Natural killer cell (primary cell): ENCODE measurements around the gene MBD5. TPM values are rescaled to one million over a fixed set of nuclear protein-coding genes. Genes with fewer than 3 reads are reported as not detected.

ENCODE experiments used
- ATAC-seq, 3 donors: fragments of 150-1000 bp in 2 of 3; fragments of 200-7000 bp in 1 of 3; cut with Tn5 transposase; 1 replicate in 1 of 3; 2 replicates in 2 of 3; pipeline ENCODE4 v1.10.0; 2021; ENCODE audit warnings: mild to moderate bottlenecking in 2 of 3, moderate library complexity in 2 of 3
- DNase-seq, 2 donors: peaks; one replicate each; pipeline versions ENCODE4 v3.0.0 to v3.0.0-alpha.2; 2013 to 2021; ENCODE audit warnings: mixed read lengths in 1 of 2
- H3K27ac ChIP-seq: one replicate; pipeline ENCODE4 v1.5.1; 2013; ENCODE audit warnings: mild to moderate bottlenecking, low read length
- H3K27me3 ChIP-seq: one replicate; pipeline ENCODE4 v1.6.1; 2013; ENCODE audit warnings: low read length; ENCODE audit not compliant: control insufficient read depth, insufficient read depth
- H3K36me3 ChIP-seq: one replicate; pipeline ENCODE4 v1.6.1; 2013; ENCODE audit warnings: low read length; ENCODE audit not compliant: control insufficient read depth, insufficient read depth
- H3K4me1 ChIP-seq: one replicate; pipeline ENCODE4 v1.6.1; 2013; ENCODE audit warnings: low read length; ENCODE audit not compliant: control insufficient read depth, insufficient read depth
- H3K4me3 ChIP-seq: one replicate; pipeline ENCODE4 v1.5.1; 2013; ENCODE audit warnings: low read length
- H3K9me3 ChIP-seq: one replicate; pipeline ENCODE4 v1.6.1; 2013; ENCODE audit warnings: low read length; ENCODE audit not compliant: control insufficient read depth, insufficient read depth
- H3K27ac Mint-ChIP-seq, 2 donors: one replicate each; pipeline ENCODE4 v1.8.0; 2022; ENCODE audit warnings: mild to moderate bottlenecking in 2 of 2, mixed read lengths in 2 of 2, moderate library complexity in 1 of 2
- H3K27me3 Mint-ChIP-seq, 2 donors: one replicate each; pipeline ENCODE4 v1.8.0; 2022; ENCODE audit warnings: low read depth in 2 of 2, mixed read lengths in 2 of 2
- H3K36me3 Mint-ChIP-seq: one replicate; pipeline ENCODE4 v1.8.0; 2022; ENCODE audit warnings: mixed read lengths
- H3K4me1 Mint-ChIP-seq, 2 donors: one replicate each; pipeline ENCODE4 v1.8.0; 2022; ENCODE audit warnings: mixed read lengths in 2 of 2
- H3K4me3 Mint-ChIP-seq: one replicate; pipeline ENCODE4 v1.8.0; 2022; ENCODE audit warnings: mild to moderate bottlenecking, moderate library complexity, mixed read lengths
- H3K9me3 Mint-ChIP-seq, 2 donors: one replicate each; pipeline ENCODE4 v1.8.0; 2022; ENCODE audit warnings: mixed read lengths in 2 of 2
- CTCF ChIP-seq: fragments of 200-600 bp; IDR thresholded peaks from one replicate; pipeline ENCODE4 v1.8.0; 2022; ENCODE audit warnings: antibody characterized with exemption
- WGBS: methylation state at CpG from one replicate; pipeline ENCODE4 v1.1.7; 2013; ENCODE audit warnings: missing lambda C conversion rate; ENCODE audit not compliant: insufficient coverage; 5-methylcytosine and 5-hydroxymethylcytosine counted together
- intact Hi-C: fragments of 100-400 bp; cut with micrococcal nuclease; formaldehyde crosslinking; loops from one replicate; pipeline ENCODE4 v1.14.2; 2022
- total RNA-seq, 4 donors: library from RNA; stranded (reverse); fragments of 120-200 nt in 1 of 4; gene quantifications; one replicate each; pipeline versions ENCODE4 v1.2.3 to v1.2.4, GENCODE V29; 2013 to 2022

The MBD5 gene
- total RNA-seq, 3 donors from 2014 or later (not counting 1 experiment from before 2014, with no cell fraction given) = 83.8 to 96.3 (median 89.7) TPM

GRCh38 chr2:148545390-148546256, 524.7 kb downstream of the MBD5 start:
- intact Hi-C loops = no loop called here
- no peaks in the 10 kb centered on the region for H3K9me3 Mint-ChIP-seq
- 70% methylated on average over 8 of the region's 8 CpGs for WGBS
- peaks cover 8 to 10% of the 10 kb centered on the region in 2 donors for H3K4me1 Mint-ChIP-seq
- H3K27me3 ChIP-seq = no peaks in the 10 kb centered on the region
- TF ChIP-seq CTCF = no peak
- DNase-seq (no peak), ATAC-seq (no peak)
- H3K4me1 ChIP-seq = peaks cover 10% of the 10 kb centered on the region
- no peak overlapping the region for H3K27ac Mint-ChIP-seq
- H3K9me3 ChIP-seq = no peaks in the 10 kb centered on the region
- no peaks in the 10 kb centered on the region for H3K36me3 ChIP-seq
- no peak overlapping the region for H3K4me3 ChIP-seq
- H3K4me3 Mint-ChIP-seq = no peak overlapping the region
- no peak overlapping the region for H3K27ac ChIP-seq
- H3K27me3 Mint-ChIP-seq = peaks cover 0 to 2% of the 10 kb centered on the region in 2 donors
- no peaks in the 10 kb centered on the region for H3K36me3 Mint-ChIP-seq

- no peak overlapping the region for H3K27ac ChIP-seq
- no peaks in the 10 kb centered on the region for H3K9me3 ChIP-seq
- ATAC-seq = peak in 1 of 3 donors; percentile 21
- no peak overlapping the region for H3K4me3 ChIP-seq
- H3K4me1 ChIP-seq = peaks cover 10% of the 10 kb centered on the region
- Mint-ChIP-seq H3K4me1 (peaks cover 8 to 10% of the 10 kb centered on the region in 2 donors), H3K4me3 (no peak overlapping the region), H3K36me3 (no peaks in the 10 kb centered on the region), H3K27ac (no peak overlapping the region), H3K9me3 (no peaks in the 10 kb centered on the region), H3K27me3 (no peaks in the 10 kb centered on the region)
- H3K36me3 ChIP-seq = no peaks in the 10 kb centered on the region
- intact Hi-C loops = no loop called here
- no peak for DNase-seq
- 73% methylated on average over 1 of the region's 1 CpG for WGBS
- H3K27me3 ChIP-seq = no peaks in the 10 kb centered on the region
- no peak for TF ChIP-seq CTCF
Observed at GRCh38 chr2:148546270-148546669, 525.4 kb downstream of the MBD5 start.

GRCh38 chr2:148548716-148549400, 528.0 kb downstream of the MBD5 start:
- H3K27ac Mint-ChIP-seq = no peak overlapping the region
- H3K27me3 Mint-ChIP-seq = no peaks in the 10 kb centered on the region
- H3K36me3 Mint-ChIP-seq = no peaks in the 10 kb centered on the region
- H3K4me3 Mint-ChIP-seq = no peak overlapping the region
- H3K4me1 Mint-ChIP-seq = peaks cover 8 to 10% of the 10 kb centered on the region in 2 donors
- Histone ChIP-seq H3K36me3 (no peaks in the 10 kb centered on the region), H3K27ac (no peak overlapping the region), H3K27me3 (no peaks in the 10 kb centered on the region), H3K9me3 (no peaks in the 10 kb centered on the region), H3K4me3 (no peak overlapping the region), H3K4me1 (peaks cover 17% of the 10 kb centered on the region)
- no peaks in the 10 kb centered on the region for H3K9me3 Mint-ChIP-seq
- WGBS = 92% methylated on average over 7 of the region's 7 CpGs
- intact Hi-C loops = no loop called here
- no peak for TF ChIP-seq CTCF
- DNase-seq (no peak), ATAC-seq (no peak)
